Stomach (tissue), 4 donors: ENCODE data around the gene CASP8AP2.
"Not testable (repeated sequence)": the region's sequence is repeated elsewhere in the genome, so short reads cannot be mapped to it uniquely, and the experiment has no call there.

Experiments
- EP300 ChIP-seq: sonication (generic); formaldehyde crosslinking; IDR thresholded peaks from one replicate; pipeline ENCODE4 v1.6.1; 2017; ENCODE audit warnings: antibody characterized with exemption
- POLR2AphosphoS5 ChIP-seq, 3 donors: sonication (generic); formaldehyde crosslinking; IDR thresholded peaks; one replicate each; pipeline ENCODE4 v1.6.1; 2016; ENCODE audit warnings: antibody characterized with exemption in 3 of 3
- TF ChIP-seq, protein P1 (sequence below), 7 experiments: fragments of 450-650 bp in 4 of 7; fragments of 200-600 bp in 3 of 7; sonication (generic) in 3 of 7; IDR thresholded peaks; one replicate each; pipeline ENCODE4 v1.5.1; 2016 to 2019; ENCODE audit warnings: antibody characterized with exemption in 7 of 7, control low read depth in 2 of 7, mild to moderate bottlenecking in 1 of 7

DNA sequence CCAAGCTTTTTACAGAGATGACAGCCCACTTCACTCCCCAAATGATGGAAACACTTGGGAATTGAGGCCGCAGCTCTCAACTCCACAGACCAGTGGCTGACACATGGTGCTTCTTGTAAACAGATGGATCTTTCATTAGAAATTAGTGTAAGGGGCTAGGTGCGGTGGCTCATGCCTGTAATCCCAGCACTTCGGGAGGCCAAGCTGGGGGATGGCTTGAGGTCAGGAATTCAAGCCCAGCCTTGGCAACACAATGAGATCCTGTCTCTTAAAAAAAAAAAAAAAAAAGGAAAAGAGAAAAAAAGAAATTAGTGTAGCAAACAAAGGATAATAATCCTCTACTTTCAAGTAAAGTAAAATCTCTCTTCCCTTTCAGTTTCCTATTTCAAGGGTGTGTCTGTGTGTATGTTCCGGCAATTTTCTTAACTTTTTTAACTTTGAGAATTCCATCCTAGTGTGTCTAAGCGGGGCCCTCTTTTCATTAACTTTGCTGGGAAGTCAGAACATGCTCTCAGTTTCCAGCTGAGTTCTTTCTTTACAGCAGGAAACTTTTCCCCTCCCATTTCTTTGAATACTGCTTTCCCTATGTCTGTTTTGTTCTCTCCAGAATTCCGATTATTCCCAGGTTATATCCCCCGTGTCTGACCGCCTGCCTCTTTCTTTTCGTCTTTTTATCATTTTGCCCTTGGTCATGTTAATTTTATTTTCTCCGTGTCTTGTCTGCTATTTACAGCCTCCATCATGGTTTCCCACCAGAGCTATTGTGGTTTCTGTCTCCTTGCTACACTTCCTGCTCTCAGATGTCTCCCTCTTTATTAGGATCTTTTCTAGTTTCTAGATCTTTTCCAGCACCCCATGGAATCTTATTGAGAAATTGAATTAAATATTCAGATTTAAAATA, 80.6 kb downstream of the CASP8AP2 start:
- TF ChIP-seq, protein P1, sequence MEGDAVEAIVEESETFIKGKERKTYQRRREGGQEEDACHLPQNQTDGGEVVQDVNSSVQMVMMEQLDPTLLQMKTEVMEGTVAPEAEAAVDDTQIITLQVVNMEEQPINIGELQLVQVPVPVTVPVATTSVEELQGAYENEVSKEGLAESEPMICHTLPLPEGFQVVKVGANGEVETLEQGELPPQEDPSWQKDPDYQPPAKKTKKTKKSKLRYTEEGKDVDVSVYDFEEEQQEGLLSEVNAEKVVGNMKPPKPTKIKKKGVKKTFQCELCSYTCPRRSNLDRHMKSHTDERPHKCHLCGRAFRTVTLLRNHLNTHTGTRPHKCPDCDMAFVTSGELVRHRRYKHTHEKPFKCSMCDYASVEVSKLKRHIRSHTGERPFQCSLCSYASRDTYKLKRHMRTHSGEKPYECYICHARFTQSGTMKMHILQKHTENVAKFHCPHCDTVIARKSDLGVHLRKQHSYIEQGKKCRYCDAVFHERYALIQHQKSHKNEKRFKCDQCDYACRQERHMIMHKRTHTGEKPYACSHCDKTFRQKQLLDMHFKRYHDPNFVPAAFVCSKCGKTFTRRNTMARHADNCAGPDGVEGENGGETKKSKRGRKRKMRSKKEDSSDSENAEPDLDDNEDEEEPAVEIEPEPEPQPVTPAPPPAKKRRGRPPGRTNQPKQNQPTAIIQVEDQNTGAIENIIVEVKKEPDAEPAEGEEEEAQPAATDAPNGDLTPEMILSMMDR (IDR thresholded peaks at IDR 0.05), result not testable (repeated sequence)
- not testable (repeated sequence) for TF ChIP-seq EP300; POLR2AphosphoS5 (IDR thresholded peaks at IDR 0.05)
